ENCODE measurements around the gene ALX3.
"Not testable (repeated sequence)": the region's sequence is repeated elsewhere in the genome, so short reads cannot be mapped to it uniquely, and the experiment has no call there.

The ALX3 gene

DNA sequence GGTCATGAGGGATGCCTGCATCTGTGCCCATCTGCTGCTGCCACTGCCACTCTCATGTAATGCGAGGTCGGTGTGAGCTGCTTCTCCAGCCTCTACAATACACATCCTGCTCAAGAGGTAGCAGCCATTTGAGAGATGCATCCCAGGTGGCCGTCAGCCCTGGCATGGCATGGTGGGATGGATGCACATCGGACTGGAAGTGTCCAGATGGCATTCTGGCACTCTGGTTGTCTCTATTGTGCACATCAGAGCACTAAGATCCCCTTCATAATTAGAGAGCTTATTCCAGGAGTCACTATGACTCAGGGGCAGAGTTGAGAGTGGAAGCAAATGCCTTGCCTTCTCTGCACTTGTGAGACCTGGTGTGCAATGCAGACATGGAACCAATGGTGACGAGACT is 32.2 kb downstream of the ALX3 start:
- DNase-seq: no peak

DNA sequence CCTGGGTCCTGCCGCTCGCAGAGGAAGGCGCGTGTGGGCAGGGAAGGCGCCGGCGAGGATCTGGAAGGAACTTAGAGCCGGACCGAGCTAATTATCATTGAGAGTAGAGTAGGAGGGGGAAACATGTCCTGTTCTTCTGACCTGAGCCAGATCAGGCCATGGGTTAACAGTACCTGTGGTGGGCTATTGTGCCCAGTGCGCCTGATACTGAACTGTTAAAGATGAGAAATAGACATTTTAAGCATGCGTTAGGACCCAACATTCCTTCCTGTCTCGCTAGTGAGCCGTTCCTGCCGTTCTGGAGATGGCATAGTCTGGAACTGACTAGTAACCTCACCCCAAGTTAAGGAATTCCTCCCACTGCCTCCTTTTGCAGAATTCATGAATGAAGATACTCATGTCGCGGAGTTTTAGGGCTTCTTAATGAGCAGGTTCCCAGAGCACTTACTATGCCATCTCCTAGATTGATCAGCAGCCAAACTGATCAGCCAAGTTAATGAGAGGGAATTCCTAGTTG is 35.2 kb downstream of the ALX3 start:
- DNase-seq: no peak

DNA sequence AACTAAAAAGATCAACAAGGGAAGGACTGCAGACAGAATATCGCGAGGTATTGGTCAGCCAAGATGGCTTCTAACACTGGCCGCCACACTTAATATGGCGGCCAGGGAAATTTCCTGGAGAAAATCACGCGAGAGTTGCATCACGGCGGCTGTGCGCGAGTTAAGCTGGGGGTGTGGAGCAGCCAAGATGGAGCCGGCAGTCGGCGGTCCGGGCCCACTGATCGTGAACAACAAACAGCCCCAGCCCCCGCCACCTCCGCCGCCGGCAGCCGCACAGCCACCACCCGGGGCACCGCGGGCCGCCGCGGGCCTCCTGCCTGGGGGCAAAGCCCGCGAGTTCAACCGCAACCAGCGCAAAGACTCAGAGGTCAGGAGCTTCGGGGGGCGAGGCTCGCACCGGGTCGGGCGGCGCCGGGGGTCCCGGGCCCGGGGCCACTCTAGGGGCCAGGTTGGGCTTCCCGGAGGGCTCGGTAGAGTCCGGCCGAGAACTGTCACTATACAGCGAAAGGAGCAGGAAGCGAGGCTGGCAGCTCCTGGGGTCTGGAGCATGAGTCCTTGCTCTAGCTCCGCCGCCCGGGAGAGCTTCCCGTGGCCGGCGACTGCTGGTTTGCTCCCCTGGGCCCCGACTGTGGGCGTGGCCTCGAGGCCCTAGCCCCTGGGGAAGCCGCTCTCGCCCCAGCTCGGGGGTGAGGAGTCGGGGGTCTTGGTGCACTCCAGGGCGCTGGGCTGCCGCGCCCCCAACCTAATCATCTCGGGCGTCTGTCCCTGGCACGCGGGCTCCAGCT is 35.8 kb downstream of the ALX3 start, which contains the start of gene STRIP1:
Gene STRIP1, plus strand, starts transcription at position 174 of the 785 bp plus-strand sequence. Its CDS starts 14 bp downstream, at position 188.
- DNase-seq: peak; percentile 94

DNA sequence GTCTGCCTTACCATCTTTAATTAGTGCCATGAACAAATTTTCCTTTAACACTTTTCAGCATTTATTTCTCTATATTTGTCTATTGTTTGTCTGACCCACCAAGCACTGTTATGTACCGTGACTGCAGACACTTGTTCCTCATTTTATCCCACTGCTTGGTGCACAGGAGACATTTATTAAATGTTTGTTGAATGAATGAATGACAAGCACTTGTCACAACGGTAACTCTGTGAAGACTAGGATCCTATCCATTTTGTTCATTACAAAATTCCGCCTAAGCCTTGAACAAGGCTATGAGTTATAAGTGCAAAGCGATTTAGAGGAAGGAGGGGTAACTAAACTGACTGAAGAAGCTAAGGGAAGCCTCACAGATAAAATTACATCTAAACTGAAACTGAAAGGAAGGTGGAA is 36.4 kb downstream of the ALX3 start:
- peak; percentile 54 for DNase-seq

DNA sequence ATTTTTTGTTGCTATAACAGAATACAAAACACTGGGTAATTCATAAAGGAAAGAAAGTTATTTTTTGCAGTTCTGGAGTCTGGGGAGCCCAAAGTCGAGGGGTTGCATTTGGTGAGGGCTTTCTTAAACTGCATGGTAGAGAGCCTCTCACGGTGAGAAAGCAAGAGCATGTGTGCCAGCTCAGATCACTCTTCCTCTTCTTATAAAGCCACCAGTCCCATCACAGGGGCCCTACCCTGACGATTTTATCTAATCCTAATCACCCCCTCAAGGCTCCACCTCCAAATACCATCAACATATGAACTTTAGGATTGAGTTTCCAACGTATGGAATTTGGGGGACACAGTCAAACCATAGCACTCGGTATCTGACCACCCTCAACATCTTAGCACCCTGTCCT is 37.1 kb downstream of the ALX3 start:
- no peak for DNase-seq

DNA sequence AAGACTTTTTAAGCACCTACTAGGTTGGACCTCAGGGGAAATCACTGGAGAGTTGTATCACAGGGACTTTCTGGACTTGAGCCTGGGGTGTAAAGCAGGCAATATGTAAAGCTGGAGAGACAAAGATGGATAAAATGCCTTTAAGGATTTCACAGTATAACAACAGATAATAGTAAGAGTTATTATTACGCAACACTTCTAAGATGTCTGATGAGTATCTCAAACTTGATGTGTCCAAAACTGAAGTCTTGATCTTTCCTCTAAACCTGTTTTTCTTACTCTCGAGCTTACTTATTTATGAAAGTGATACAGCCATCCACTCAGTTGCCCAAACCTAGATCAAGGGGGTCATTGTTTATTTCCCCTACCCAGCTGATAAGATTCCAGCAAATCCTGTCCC is 38.1 kb downstream of the ALX3 start:
- DNase-seq: no peak

DNA sequence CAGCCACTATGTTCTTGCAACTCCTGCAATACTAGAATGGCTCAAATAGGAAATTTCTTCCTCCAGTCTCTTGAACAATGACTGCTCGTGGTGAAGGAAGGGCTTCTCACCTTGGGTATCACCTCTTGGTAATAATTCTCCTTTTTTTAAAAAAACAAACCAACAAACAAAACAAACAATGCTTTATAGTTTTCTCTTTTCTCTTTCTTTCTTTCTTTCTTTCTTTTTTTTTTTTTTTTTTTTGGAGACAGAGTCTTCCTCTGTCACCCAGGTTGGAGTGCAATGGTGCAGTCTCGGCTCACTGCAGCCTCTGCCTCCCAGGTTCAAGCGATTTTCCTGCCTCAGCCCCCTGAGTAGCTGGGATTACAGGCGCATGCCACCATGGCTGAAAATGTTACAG is 39.8 kb downstream of the ALX3 start:
- DNase-seq: not testable (repeated sequence)

DNA sequence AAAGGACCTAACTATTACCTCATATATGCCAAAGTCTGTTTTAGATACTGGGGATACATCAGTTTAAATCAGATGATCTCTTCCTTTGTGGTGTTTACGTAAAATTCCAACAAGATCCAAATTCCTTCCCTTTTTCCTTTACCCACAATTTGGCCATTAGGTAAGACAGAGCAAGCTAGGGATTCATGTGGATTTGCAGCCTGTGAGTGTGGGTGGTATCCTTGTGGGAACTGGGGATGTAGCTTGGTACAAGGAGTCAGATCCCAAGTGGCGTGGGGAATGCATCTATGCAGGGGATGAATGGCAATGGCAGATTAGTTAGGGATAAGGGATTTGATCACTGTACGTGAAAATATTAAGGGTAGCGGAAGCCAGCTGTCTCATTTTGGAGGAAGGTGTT is 45.9 kb downstream of the ALX3 start:
- no peak for DNase-seq

DNA sequence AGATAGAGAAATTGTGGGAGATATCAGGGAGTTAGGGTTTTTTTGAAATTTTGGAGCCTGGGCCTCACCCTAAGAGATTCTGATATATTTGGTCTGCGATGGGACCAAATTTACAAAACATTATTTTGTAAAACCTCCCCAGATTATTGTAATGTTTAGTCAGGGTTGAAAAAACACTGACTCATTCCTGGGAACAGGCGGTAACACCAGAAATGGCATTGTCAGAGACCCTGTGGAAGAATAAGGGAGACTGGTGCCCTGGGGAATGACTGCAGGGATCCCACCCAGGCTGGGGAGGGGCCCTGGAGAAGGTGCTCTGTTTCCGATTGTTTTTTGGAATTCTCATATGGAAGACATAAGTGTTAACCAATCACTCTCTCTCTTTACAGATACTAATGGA is 49.2 kb downstream of the ALX3 start:
- no peak for DNase-seq

DNA sequence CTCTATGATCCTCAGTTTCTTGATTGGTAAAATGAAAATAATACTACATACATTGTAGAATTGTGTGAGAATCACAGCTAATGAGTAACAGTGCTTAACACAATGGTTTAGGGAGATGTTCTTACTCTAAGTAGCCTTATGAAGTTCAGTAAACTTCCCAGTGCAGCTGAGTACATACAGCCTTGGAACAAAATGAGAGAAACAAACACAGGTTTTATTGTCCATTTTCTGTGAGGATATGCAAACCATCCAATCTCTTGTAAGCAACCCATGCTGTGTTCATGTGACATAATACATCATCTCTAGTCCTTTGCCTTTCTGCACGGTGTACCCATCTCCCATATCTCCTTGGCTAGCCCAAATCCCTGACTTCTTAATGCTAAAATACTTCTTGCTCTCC is 50.7 kb downstream of the ALX3 start:
- DNase-seq: no peak

DNA sequence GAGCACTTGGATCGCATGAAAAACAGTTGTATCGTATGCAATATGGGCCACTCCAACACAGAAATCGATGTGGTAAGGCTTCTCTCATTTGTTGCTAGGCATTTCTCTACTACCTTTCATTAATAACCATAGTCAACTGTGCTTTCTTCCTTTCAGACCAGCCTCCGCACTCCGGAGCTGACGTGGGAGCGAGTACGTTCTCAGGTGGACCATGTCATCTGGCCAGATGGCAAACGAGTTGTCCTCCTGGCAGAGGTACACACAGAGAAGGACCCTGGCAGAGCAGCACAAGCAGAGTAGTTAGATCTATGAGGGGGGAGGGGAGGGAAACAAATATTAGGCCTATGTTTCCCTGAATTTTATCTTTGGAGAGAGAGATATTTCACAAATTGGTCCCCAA is 52.1 kb downstream of the ALX3 start:
- DNase-seq: no peak

DNA sequence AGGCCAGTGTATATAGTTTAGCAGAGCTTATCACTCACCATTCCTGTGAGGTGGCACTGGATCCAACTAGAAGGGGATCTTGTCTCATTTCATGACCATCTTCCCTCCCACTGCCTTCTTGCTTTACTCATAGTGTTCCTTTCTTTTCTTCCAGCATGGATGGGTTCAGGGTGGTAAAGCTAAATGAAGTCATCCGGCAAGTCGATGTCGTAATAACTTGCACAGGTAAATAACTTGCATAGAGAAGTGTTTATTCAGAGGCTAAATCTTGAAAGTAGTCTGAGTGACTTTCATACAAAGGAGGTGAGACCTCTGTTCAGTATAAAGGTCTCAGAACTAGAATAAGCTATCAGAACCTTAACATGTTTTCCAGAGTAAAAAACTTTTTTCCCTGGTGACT is 52.7 kb downstream of the ALX3 start:
- DNase-seq: no peak

DNA sequence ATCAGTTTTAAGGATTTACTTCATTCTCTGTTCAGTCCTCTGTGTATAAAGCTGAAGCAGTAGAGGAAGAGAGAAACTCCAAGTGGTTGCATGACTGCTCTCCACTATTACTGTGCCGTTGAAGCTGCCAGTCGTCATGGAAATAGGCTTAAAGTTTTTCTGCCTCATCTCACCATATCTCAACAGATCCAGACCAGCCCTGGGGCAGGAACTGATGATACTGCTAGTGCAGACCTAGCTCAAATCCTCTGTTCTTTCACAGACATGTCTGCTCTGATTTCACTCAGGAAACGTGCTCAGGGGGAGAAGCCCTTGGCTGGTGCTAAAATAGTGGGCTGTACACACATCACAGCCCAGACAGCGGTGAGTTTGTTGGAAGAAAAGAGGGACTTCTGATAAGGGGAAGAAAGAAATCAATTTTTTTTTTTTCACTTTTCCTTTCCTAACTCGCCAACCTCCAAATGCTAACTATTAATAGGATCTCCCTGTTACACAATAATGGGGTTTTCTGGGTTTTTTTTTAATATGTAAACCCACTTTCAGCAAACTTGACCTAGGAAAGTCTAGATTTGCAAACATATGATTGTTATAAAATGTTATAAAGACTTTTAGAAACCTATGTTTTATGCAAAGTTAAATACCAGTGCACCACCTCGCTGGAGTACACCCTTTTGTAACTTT is 58.2 kb downstream of the ALX3 start:
- no peak for DNase-seq

DNA sequence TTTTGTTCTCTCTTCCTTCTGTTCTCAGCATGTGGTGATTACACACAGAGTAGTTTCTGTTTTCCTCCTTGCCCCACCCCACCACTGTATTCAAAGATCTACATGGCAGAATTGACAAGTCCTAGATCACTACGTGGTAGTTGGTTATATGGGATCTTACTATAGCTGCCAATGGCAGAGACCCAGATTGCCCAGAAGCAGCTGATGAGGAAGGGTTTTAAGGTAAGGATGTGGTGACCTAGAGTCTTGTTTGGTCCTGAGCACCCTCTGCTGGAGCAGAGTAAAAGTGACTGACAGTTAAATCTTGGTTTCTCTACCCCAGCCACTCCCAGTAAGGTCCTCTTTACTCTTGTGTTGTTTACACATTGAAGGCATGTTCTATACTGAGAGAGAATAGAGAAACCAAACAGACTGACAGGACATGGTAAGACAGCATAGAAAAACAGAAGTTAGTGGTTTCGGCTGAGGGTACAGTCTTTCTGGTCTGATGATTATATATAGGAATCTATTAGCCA is 58.9 kb downstream of the ALX3 start:
- DNase-seq: peak; percentile 32
